Measurements from ENCODE around the gene CXCL3.

DNA sequence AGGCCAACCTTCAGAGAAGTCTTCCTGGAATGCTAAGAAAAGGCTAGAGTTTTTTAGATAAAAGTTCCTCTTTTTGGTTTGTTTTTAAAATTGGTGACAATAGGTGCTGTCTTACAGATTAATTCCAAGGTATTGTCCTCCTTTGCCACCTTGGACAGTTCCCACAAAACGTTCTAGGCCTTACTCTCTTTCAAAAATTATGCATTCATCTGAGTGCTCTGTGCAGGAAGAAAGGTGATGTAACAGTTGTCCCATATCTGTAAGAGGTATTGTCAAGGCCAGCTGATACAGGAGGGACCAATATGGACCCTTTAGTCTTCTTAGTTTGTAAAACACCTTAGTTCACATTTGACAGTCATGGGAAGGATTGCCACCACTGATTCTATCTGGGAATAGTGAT, 24.2 kb downstream of the CXCL3 start:
- TF ChIP-seq, protein P1, sequence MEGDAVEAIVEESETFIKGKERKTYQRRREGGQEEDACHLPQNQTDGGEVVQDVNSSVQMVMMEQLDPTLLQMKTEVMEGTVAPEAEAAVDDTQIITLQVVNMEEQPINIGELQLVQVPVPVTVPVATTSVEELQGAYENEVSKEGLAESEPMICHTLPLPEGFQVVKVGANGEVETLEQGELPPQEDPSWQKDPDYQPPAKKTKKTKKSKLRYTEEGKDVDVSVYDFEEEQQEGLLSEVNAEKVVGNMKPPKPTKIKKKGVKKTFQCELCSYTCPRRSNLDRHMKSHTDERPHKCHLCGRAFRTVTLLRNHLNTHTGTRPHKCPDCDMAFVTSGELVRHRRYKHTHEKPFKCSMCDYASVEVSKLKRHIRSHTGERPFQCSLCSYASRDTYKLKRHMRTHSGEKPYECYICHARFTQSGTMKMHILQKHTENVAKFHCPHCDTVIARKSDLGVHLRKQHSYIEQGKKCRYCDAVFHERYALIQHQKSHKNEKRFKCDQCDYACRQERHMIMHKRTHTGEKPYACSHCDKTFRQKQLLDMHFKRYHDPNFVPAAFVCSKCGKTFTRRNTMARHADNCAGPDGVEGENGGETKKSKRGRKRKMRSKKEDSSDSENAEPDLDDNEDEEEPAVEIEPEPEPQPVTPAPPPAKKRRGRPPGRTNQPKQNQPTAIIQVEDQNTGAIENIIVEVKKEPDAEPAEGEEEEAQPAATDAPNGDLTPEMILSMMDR (IDR thresholded peaks at IDR 0.05; ENCODE audit: low read depth, low read length, poor library complexity, severe bottlenecking): no peak
- TF ChIP-seq EZH2phosphoT487 (IDR thresholded peaks at IDR 0.05; ENCODE audit: borderline replicate concordance, low read length): no peak

Data from DOHH2 (cell line).